Loucy (cell line): ENCODE results near the gene ARHGAP15.

ENCODE experiments used
- CTCF ChIP-seq: fragments of 200-600 bp; sonication (generic); conservative IDR thresholded peaks from 2 replicates; pipeline ENCODE4 v1.5.1; 2014; ENCODE audit warnings: mild to moderate bottlenecking, antibody characterized with exemption, low read length
- EZH2phosphoT487 ChIP-seq: fragments of 200-600 bp; IDR thresholded peaks from 2 replicates; pipeline ENCODE4 v1.6.1; 2018; ENCODE audit warnings: antibody characterized with exemption, mild to moderate bottlenecking, moderate library complexity, borderline replicate concordance

DNA sequence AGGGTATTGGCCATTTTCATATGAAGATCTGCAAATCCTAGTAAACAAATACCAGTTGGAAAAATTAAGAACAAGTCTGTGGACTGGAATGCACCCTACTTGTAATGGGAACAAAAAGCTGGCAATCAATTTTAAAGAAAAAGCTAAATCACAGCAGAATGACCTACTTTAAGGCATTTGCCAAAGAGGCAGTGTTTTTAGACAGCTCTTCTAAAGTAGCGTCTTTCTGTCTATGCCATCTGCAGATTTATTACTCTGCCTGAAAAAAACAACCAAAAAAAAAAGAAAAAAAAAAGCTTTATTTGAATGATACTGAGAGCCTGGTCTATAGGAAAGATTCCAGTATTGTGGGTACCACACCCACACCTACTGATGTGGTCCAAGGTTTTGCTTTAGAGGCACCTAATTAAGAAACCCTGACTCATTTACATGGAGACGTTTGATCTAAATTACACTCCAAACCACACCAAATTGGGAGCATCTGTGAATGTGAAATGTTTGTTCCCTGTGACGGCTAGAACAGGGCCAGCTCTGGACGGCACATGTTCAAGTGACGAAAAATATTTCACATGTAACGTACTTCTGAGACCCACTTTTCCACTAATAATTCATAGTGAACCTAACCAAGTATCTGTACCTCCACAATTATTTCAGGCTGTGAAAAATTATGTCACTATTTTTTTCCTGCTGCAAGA is 597.1 kb downstream of the ARHGAP15 start:
- no peak for TF ChIP-seq CTCF
- no peak for TF ChIP-seq EZH2phosphoT487
